HG03095 (cell line): ENCODE results near the gene PLEKHF1.

Experiments
- ATAC-seq: cut with Tn5 transposase; IDR thresholded peaks from one replicate; pipeline ENCODE4 v1.9.1; 2021; ENCODE audit warnings: moderate library complexity; ENCODE audit not compliant: unreplicated experiment

Gene PLEKHF1

GRCh38 chr19:29724746-29725145, 59.5 kb downstream of the PLEKHF1 start:
- ATAC-seq = no peak
